Measurements from ENCODE around the gene CCNE1. TPM values are rescaled to one million over a fixed set of nuclear protein-coding genes. Genes with fewer than 3 reads are reported as not detected.

The CCNE1 gene
- total RNA-seq, 1 experiment from 2014 or later, result 26.4 TPM

DNA sequence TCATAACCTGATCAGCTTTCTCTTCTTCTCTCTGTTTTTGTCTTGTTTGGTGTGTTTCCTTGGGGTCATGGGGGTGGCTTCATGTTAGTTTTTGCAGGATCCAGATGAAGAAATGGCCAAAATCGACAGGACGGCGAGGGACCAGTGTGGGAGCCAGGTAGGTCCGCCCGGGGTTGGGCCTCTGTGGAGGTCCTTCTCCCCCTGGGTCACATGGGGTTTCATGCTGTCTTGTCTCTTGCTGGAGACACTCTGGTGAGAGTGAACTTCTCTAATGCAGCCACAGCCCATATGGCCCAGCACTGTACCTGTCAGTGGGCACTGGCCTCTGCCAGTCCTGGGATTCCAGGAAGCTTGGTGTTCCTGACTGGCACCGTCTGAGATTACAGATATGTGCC, 1.1 kb downstream of the CCNE1 start:
- Histone ChIP-seq H3K36me3 (ENCODE audit: control insufficient read depth, insufficient read depth, low read length) (peaks cover 7% of the 10 kb centered on the region), H3K4me3 (ENCODE audit: low read depth in 2 of 2, low read length in 2 of 2) (peak overlapping the region; percentile 54 to 56), H3K27ac (ENCODE audit: low read length) (peak overlapping the region; percentile 58), H3K9me3 (ENCODE audit: control insufficient read depth, insufficient read depth, low read depth, low read length) (no peaks in the 10 kb centered on the region), H3K27me3 (ENCODE audit: control insufficient read depth, insufficient read depth, low read length) (no peaks in the 10 kb centered on the region), H3K4me1 (ENCODE audit: control insufficient read depth, insufficient read depth, low read length) (peaks cover 13% of the 10 kb centered on the region)
- POLR2A ChIA-PET, result interaction anchor here (0.7 kb wide), 1 partner anchor 88 kb away, joined by 3 read pairs; no protein-coding TSS in a partner anchor
- TF ChIP-seq, protein P1, sequence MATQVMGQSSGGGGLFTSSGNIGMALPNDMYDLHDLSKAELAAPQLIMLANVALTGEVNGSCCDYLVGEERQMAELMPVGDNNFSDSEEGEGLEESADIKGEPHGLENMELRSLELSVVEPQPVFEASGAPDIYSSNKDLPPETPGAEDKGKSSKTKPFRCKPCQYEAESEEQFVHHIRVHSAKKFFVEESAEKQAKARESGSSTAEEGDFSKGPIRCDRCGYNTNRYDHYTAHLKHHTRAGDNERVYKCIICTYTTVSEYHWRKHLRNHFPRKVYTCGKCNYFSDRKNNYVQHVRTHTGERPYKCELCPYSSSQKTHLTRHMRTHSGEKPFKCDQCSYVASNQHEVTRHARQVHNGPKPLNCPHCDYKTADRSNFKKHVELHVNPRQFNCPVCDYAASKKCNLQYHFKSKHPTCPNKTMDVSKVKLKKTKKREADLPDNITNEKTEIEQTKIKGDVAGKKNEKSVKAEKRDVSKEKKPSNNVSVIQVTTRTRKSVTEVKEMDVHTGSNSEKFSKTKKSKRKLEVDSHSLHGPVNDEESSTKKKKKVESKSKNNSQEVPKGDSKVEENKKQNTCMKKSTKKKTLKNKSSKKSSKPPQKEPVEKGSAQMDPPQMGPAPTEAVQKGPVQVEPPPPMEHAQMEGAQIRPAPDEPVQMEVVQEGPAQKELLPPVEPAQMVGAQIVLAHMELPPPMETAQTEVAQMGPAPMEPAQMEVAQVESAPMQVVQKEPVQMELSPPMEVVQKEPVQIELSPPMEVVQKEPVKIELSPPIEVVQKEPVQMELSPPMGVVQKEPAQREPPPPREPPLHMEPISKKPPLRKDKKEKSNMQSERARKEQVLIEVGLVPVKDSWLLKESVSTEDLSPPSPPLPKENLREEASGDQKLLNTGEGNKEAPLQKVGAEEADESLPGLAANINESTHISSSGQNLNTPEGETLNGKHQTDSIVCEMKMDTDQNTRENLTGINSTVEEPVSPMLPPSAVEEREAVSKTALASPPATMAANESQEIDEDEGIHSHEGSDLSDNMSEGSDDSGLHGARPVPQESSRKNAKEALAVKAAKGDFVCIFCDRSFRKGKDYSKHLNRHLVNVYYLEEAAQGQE (IDR thresholded peaks at IDR 0.05; ENCODE audit: insufficient read depth in 1 of 2, low read depth in 2 of 2, low read length in 1 of 2), result no peak
- no peak for TF ChIP-seq SIN3A (IDR thresholded peaks at IDR 0.05; ENCODE audit: borderline replicate concordance, insufficient read depth, low read depth, low read length)
- TF ChIP-seq POLR2AphosphoS5 (IDR thresholded peaks at IDR 0.05; ENCODE audit: low read depth, low read length), result no peak
- no peak for TF ChIP-seq TCF7L2 (IDR thresholded peaks at IDR 0.05; ENCODE audit: low read depth, low read length)
- TF ChIP-seq, protein P2, sequence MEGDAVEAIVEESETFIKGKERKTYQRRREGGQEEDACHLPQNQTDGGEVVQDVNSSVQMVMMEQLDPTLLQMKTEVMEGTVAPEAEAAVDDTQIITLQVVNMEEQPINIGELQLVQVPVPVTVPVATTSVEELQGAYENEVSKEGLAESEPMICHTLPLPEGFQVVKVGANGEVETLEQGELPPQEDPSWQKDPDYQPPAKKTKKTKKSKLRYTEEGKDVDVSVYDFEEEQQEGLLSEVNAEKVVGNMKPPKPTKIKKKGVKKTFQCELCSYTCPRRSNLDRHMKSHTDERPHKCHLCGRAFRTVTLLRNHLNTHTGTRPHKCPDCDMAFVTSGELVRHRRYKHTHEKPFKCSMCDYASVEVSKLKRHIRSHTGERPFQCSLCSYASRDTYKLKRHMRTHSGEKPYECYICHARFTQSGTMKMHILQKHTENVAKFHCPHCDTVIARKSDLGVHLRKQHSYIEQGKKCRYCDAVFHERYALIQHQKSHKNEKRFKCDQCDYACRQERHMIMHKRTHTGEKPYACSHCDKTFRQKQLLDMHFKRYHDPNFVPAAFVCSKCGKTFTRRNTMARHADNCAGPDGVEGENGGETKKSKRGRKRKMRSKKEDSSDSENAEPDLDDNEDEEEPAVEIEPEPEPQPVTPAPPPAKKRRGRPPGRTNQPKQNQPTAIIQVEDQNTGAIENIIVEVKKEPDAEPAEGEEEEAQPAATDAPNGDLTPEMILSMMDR (IDR thresholded peaks at IDR 0.05), result no peak
- ATAC-seq (no peak), DNase-seq (ENCODE audit: low read depth, low spot score) (no peak)
- in situ Hi-C loops (cut with HindIII; ENCODE audit: low pct_unique_long_range_greater_than_20kb, low sequenced_read_pairs) (no loop called here), intact Hi-C loops (cut with micrococcal nuclease; ENCODE audit: unreplicated experiment) (no loop called here)
- BruUV-seq (replicated peaks), result no TSS peak
- CTCF ChIA-PET, result no interaction called here

DNA sequence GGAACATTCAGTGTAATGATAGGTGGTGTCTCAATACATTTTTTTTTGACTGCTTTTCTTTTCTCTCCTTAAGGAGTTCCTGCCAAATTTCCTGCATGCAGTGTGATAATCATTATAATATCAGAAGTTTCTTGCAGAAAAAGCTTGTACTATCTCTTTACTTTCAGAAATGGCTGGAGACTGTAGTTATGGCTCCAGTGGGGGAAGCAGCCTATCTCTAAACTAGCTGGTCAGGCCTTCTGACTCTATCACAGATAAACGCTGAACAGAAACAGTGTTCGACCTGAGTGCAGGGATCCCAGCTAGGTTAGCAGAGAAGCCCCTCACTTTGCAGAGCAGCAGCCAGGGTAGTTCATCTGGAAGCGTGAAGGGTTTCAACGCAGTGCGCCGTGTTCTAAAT, 1.9 kb downstream of the CCNE1 start:
- ChIA-PET POLR2A (interaction anchor here (0.6 kb wide), 2 partner anchors 22 to 31 kb away, joined by 3 read pairs; no protein-coding TSS in a partner anchor), CTCF (no interaction called here)
- intact Hi-C loops (cut with micrococcal nuclease; ENCODE audit: unreplicated experiment), result no loop called here
- Histone ChIP-seq H3K9me3 (ENCODE audit: control insufficient read depth, insufficient read depth, low read depth, low read length) (no peaks in the 10 kb centered on the region), H3K36me3 (ENCODE audit: control insufficient read depth, insufficient read depth, low read length) (peaks cover 7% of the 10 kb centered on the region), H3K4me1 (ENCODE audit: control insufficient read depth, insufficient read depth, low read length) (peaks cover 13% of the 10 kb centered on the region), H3K27me3 (ENCODE audit: control insufficient read depth, insufficient read depth, low read length) (no peaks in the 10 kb centered on the region), H3K27ac (ENCODE audit: low read length) (no peak overlapping the region), H3K4me3 (ENCODE audit: low read depth in 2 of 2, low read length in 2 of 2) (no peak overlapping the region)
- DNase-seq (ENCODE audit: low read depth, low spot score) (no peak), ATAC-seq (no peak)
- in situ Hi-C loops (cut with HindIII; ENCODE audit: low pct_unique_long_range_greater_than_20kb, low sequenced_read_pairs), result no loop called here
- TF ChIP-seq, protein P2 (IDR thresholded peaks at IDR 0.05), result no peak
- no peak for TF ChIP-seq POLR2AphosphoS5 (IDR thresholded peaks at IDR 0.05; ENCODE audit: low read depth, low read length)
- TF ChIP-seq TCF7L2 (IDR thresholded peaks at IDR 0.05; ENCODE audit: low read depth, low read length), result no peak
- TF ChIP-seq SIN3A (IDR thresholded peaks at IDR 0.05; ENCODE audit: borderline replicate concordance, insufficient read depth, low read depth, low read length), result no peak
- TF ChIP-seq, protein P1 (IDR thresholded peaks at IDR 0.05; ENCODE audit: insufficient read depth in 1 of 2, low read depth in 2 of 2, low read length in 1 of 2), result no peak
- no TSS peak for BruUV-seq (replicated peaks)
